GM19238 (cell line): ENCODE results near the gene NDUFV1.
"Not testable (repeated sequence)": the region's sequence is repeated elsewhere in the genome, so short reads cannot be mapped to it uniquely, and the experiment has no call there.

Experiments used
- DNase-seq: peaks from one replicate; pipeline ENCODE4 v3.0.0; 2011; ENCODE audit warnings: low spot score; ENCODE audit not compliant: insufficient read length

The NDUFV1 gene

GRCh38 chr11:67626970-67627369 lies 20.2 kb downstream of the NDUFV1 start:
- no peak for DNase-seq

GRCh38 chr11:67627441-67627811 lies 20.7 kb downstream of the NDUFV1 start:
- DNase-seq: no peak

- no peak for DNase-seq
Measured at GRCh38 chr11:67627812-67628624, 21.3 kb downstream of the NDUFV1 start.

DNA sequence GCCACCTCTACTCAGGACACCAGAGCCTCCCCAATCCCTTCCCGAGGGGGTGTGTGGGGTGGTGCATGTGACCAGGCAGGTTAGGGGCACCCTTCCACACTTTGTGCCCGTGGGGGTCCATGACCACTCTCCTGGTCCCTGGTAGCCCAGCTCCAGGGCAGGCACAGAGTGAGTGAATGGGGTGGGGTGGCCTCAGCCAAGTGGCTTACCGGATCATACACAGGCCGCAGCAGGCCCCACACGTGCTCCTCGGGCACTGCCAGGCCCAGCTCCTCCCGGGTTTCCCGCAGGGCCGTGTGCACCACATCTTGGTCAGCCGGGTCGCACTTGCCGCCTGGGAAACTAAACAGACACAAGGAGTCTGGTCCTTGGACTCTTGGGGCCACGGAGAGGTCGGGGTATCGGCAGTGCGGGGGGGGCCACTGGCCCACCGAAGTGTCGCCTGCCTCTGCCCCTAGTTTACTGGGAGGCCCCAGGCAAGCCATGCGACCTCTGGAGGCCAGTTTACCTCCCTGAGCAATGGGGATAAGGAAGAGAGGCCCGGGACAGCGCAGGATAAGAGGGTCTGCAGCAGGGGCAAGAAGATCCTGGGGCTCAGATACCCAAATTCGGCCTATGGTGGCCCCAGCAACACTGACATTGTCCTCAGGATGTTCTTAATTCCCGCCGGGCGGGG lies 22.1 kb downstream of the NDUFV1 start:
- no peak for DNase-seq

GRCh38 chr11:67629386-67630227 lies 22.9 kb downstream of the NDUFV1 start, which contains the start of gene NUDT8:
TSS of gene NUDT8 (minus strand) at chr11:67629937. CDS start at chr11:67629911, 26 bp downstream.
- peak; percentile 85 for DNase-seq

DNA sequence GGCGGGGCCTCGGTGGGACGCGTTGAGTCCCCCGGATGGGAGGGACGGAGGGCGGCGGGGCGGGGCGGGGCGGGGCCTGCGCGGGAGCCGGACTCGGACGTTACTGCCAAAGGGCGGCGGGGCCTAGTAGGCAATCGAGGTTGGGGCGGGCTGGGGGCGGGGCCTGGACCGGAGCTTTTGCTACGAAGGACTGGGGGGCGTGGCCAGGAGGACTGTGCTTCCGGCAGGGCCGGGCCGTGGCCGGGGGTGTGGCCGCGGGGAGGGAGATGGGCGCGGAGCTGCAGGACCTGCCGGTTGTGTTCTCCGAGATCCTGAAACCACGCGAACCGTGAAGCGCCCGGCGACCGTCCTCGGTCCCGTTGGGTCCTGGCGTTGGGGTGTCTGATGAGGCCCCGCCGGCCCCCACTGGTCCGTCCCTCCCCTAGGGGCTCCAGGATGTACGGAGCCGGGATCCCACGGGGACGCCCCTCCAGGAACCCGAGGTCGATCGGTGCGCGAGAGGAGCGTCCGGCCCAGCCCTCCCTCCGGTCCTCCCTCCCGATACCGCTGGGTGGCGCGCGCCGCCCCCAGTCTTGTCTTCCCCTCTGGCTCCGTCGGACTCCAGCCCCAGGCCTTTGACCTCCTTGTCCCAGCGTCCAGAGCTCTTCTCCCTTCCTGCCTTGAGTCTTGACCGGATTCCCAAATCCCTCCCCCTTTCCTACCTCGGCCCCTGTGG lies 23.6 kb downstream of the NDUFV1 start:
- DNase-seq: peak; percentile 96

GRCh38 chr11:67630943-67631331 lies 24.2 kb downstream of the NDUFV1 start:
- no peak for DNase-seq

DNA sequence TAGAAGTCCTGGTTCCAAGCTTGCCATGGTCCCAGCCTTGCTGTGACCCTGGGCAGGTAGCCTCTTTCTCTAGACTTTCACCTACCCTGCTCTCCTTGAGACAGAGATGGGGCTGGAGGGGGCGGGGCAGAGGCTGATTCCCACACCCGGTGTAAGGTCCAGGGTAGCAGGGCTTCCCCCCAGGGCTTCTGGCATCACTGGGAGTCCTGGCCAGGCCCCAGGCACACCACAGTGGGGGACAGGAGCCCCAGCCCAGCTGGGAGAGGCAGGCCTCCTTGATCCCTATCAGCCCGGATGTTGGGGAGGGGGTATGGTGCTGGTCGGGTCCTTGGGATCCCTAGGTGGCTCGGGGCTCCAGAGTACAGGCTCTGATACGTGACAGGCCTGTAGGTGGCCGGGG lies 24.7 kb downstream of the NDUFV1 start:
- no peak for DNase-seq

DNA sequence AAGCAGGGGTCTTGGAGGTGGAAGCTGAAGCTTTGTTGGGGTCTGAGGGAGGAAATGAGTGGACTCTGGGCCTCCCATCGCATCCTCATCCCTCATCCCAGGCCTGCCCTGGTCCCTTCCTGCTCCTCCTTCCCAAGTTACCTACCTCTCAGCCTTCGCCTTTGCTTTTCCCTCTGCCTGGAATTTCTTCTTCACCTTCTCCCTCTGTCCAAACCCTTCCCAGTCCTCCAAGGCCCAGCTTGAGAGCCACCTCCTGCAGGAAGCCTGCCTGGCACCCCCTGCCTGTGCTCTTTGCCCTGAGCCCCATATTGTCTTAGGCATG lies 25.1 kb downstream of the NDUFV1 start:
- no peak for DNase-seq

- no peak for DNase-seq
Measured at GRCh38 chr11:67632175-67632981, 25.6 kb downstream of the NDUFV1 start.

GRCh38 chr11:67632982-67633755 lies 26.4 kb downstream of the NDUFV1 start:
- DNase-seq: no peak

- no peak for DNase-seq
Measured at GRCh38 chr11:67633758-67634365, 27.1 kb downstream of the NDUFV1 start.

- no peak for DNase-seq
Measured at GRCh38 chr11:67634366-67635230, 27.9 kb downstream of the NDUFV1 start.

DNA sequence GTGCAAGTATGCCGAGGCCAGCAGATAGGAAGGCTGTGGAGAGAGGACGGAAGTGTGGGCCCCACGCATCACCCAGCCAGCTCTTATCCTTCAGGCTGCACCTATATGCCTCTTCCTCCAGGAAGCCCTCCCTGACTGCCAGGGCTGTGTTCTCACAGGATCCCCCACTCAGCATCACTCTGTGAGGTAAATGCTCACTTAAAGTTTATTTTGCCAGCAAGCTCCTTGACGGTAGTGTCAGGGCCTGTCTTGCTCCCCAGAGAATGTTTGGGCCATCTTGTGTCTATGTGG lies 28.4 kb downstream of the NDUFV1 start:
- no peak for DNase-seq

- no peak for DNase-seq
Measured at GRCh38 chr11:67636962-67637361, 30.2 kb downstream of the NDUFV1 start.

- DNase-seq: not testable (repeated sequence)
Measured at GRCh38 chr11:67637441-67637840, 30.7 kb downstream of the NDUFV1 start.

DNA sequence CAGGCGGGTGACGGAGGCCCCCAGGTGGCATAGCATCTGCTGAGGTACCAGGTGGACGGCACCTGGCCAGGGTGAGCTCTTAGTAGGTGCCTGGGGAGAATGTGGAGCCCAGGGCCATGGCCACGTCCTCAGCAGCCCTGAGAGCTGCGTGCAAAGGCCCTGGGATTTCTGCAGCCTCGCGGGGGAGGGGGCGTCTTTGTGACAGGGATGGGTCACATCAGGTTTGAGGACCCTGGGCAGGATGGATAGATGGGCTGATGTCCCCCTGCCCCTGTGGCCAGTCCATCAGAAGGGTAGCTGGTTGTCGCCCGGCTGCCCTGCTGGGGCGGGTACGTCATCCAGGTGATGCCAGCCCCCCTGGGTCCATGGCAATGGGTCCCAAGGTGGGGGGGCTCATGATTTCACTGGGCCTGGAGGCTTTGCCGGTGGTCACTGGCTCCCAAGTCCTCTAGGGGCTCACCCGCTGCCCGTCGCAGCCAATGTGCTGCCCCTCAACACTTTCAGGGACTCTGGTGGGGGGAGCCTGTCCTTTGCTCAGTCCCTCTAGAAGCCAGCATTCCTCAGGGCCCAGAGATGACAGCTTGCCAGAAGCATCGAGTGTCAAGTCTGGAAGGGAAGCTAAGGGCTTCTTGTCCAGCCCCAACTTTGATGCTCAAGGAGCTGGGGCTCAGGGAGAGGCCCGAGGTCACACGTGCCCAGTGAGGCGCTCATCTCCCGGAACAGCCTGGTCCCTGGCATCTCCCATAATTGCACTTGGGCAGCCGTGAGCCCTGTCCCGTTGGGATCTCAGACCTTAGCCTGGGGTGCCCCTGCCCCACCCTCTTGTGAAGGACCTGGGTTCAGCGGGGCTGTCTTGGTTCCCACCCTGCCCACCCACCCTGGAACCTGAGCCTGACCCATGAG lies 32.0 kb downstream of the NDUFV1 start:
- DNase-seq: no peak

- DNase-seq: no peak
Measured at GRCh38 chr11:67639438-67639859, 32.7 kb downstream of the NDUFV1 start, which contains the start of gene TBX10. TSS of gene TBX10 (minus strand) at chr11:67639763. CDS start at chr11:67639472, 291 bp downstream.
